ENCODE data around the gene MAGI3.
"Not testable (repeated sequence)": the region's sequence is repeated elsewhere in the genome, so short reads cannot be mapped to it uniquely, and the experiment has no call there.

The MAGI3 gene

GRCh38 chr1:113444857-113445256 is 54.5 kb downstream of the MAGI3 start:
- no peak for DNase-seq (ENCODE audit: low spot score)

GRCh38 chr1:113451710-113452109 is 61.4 kb downstream of the MAGI3 start:
- DNase-seq (ENCODE audit: low spot score), result no peak

DNA sequence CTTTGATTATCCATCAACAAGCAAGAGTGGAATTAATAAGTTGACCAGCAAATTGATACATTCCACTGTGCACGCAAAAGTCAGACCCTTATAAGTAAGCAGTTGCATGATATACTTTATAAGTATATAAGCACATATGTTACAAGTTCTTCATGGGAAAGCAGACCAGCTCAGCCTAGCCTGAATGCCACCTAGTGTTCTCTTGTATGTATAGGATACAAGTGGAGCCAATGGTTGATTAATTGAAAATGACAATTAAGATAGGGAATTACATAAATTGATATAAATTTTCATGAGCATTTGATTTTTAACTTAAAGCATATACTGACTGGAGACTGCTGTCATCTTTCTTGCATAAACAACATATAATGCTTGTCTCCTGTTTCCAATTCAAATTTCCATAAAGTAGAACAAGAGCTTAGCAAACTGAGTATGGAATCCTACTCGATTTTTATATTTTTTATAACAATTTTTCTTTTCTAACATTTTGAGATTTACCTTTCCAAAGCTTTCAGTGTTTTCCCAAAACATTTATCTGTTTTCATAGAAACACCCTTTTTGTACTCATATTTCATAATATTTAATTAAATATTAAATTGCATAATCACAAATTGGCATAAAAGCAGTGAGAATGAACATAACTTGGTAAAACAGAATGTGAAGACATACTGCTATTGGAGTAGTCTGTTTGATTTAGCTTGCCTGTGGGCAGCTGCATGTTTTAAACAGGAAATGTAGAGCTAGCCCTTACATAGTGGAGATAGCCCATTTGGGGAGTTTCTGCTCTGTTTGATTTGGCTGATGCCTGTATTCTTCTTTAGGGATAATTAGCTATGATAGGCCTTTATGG is 62.8 kb downstream of the MAGI3 start:
- peak; percentile 73 for DNase-seq (ENCODE audit: low spot score)

- DNase-seq (ENCODE audit: low spot score), result peak; percentile 8
These were observed 63.4 kb downstream of the MAGI3 start for GRCh38 chr1:113453771-113454083.

DNA sequence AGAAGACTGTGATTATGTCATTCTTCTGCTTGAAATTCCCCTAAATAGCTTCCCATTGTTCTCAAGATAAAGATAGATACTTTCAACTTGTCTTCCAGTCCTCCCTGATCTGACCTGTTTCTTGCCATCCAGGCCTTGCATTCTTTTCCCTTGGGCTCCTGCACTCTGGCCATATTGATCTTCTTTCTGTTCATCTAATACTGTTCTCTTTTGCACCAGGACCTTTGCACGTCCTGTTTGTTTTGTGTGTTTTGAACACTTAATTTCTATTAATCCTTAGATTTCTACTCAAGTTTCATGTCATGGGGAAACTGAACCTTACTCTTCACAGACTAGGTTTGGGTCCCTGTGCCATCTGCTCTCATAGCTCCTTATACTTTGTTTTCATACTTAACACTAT is 65.1 kb downstream of the MAGI3 start:
- DNase-seq (ENCODE audit: low spot score), result no peak

GRCh38 chr1:113456967-113457366 is 66.7 kb downstream of the MAGI3 start:
- DNase-seq (ENCODE audit: low spot score), result peak; percentile 91

- no peak for DNase-seq (ENCODE audit: low spot score)
These were observed 69.0 kb downstream of the MAGI3 start for GRCh38 chr1:113459279-113459678.

DNA sequence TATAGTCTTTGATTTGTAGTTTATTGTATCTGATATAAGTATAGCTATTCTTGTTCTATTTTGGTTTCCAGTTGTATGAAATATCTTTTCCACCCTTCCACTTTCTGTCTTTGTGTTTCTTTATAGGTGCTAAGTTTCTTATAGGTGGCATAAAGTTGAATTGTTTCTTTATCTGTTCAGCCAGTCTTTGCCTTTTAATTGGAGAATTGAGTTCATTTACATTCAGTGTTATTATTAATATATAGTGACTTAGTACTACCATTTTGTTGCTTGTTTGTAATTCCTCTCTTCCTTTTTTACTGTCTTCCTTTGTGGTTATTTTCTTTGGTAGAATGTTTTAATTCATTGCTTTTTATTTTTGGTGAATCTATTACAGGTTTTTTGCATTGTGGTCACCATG is 77.7 kb downstream of the MAGI3 start:
- no peak for DNase-seq (ENCODE audit: low spot score)

DNA sequence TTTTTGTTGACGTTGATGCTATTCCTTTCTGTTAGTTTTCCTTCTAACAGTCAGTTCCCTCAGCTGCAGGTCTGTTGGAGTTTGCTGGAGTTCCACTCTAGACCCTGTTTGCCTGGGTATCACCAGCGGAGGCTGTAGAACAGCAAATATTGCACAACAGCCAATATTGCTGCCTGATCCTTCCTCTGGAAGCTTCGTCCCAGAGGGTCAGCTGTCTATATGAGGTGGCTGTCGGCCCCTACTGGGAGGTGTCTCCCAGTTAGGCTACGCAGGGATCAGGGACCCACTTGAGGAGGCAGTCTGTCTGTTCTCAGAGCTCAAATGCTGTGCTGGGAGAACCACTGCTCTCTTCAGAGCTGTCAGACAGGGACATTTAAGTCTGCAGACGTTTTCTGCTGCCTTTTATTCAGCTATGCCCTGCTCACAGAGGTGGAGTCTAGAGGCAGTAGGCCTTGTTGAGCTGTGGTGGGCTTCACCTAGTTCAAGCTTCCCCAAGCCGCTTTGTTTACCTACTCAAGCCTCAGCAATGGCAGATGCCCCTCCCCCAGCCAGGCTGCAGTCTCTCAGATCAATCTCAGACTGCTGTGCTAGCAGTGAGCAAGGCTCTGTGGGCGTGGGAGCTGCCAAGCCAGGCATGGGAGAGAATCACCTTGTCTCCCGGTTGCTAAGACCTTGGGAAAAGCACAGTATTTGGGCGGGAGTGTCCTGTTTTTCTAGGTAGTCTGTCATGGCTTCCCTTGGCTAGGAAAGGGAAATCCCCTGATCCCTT is 88.3 kb downstream of the MAGI3 start:
- not testable (repeated sequence) for DNase-seq (ENCODE audit: low spot score)

DNA sequence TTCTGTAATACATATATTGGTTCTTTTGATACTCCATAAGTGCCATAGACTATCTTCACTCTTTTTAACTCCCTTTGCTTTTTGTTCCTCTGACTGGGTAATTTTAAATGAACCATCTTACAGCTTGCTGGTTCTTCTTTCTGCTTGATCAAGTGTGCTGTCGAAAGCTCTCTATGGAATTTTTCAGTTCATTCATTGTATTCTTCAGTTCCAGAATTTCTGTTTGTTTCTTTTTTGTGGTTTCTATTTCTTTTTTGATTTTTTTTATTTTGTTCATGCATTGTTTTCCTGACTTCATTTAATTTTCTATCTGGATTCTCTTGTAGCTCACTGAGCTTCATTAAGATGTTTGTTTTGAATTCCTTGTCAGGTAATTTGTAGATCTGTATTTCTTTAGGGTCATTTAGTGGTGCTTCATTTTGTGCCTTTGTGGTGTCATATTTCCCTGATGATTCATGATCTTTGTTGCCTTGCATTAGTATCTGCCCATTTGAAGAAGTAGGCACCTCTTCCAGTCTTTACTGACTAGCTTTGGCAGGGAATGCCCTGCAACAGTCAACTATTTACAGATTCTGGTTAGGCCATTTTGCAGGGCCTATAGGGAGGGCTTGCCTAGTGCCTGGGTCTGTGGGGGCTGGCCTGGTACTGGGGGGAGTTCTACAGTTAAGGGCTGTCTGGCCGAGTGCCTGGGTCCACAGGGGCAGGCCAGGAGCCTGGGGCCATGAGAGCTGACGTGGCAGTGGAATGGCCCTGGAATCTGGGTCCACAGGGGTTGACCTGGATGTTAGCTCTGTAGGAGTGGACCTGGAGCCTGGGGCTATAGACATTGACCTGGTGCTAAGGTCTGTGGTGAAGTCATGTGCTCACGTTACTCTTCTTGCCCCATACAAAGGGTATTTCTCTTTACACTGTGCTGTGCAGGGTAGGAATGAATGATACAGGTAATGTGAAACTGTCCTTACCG is 89.7 kb downstream of the MAGI3 start:
- no peak for DNase-seq (ENCODE audit: low spot score)

DNA sequence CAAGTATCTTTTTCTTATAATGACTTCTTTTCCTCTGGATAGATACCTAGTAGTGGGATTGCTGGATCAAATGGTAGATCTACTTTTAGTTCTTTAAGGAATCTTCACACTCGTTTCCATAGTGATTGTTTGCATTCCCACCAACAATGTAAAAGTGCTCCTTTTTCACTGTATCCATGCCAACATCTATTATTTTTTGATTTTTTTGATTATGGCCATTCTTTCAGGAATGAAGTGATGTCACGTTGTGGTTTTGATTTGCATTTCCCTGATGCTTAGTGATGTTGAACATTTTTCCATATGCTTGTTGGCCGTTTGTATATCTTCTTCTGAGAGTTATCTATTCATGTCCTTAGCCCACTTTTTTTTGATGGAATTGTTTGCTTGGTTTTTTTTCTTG is 94.8 kb downstream of the MAGI3 start:
- DNase-seq (ENCODE audit: low spot score), result not testable (repeated sequence)

- no peak for DNase-seq (ENCODE audit: low spot score)
These were observed 98.4 kb downstream of the MAGI3 start for GRCh38 chr1:113488576-113489177.

GRCh38 chr1:113490384-113490783 is 100.1 kb downstream of the MAGI3 start:
- no peak for DNase-seq (ENCODE audit: low spot score)

DNA sequence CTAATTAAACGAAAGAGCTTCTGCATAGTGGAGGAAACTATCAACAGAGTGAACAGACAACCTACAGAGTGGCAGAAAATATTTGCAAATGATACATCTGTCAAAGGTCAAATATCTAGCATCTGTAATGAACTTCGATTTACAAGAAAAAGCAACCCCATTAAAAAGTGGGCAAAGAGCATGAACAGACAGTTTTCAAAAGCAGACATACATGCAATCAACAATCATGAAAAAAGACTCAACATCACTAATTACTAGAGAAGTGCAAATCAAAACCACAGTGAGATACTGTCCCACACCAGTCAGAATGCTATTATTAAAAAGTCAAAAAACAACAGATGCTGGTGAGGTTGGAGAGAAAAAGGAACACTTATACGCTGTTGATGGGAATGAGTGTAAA is 103.2 kb downstream of the MAGI3 start:
- DNase-seq (ENCODE audit: low spot score), result no peak

DNA sequence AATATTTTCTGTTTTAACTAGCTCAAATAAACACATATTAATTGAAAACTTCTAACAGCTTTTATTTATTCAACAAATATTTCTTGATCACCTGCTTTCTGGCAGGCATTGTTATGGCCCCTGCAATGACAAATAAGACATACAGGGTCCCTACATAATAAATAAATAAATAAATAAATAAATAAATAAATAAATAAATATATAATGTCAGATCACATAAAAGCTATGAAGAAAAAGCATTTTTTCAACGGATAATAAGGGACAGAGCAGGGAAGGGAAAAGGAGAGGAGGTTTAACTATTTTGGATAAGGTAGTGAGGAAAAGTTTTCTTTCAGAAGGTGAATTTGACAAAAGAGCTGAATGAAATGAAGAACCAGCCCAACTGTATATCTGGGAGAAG is 115.0 kb downstream of the MAGI3 start:
- DNase-seq (ENCODE audit: low spot score), result no peak

DNA sequence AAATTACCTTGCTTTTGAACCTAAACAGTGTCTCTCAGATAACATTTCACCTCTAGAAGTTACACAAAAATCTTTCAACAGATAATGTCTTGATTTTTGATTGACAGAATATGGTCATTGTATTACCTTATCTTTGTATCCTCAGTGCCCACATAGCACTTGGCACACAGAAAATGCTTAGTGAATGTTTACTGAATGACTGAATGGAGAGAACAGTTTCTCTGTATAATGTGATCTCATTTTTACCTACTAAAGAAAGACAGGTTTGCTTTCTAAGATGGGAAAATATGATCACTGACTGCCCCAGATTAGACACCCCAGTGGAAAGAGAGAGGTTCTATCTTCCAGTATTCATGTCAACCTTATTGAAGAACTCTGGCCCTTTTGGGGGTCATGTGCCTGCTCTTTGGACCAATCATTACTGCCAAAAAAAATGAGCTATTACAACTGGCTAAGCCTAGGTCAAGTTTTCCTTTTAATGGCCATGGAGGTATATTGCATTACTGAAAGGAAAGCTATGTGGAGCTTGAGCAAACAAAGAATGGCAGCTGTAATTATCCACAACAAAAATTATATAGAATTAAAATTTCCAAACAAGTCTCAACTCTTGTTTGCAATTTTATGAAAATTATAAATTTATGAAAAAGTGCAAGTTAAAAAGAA is 117.4 kb downstream of the MAGI3 start:
- DNase-seq (ENCODE audit: low spot score), result no peak

DNA sequence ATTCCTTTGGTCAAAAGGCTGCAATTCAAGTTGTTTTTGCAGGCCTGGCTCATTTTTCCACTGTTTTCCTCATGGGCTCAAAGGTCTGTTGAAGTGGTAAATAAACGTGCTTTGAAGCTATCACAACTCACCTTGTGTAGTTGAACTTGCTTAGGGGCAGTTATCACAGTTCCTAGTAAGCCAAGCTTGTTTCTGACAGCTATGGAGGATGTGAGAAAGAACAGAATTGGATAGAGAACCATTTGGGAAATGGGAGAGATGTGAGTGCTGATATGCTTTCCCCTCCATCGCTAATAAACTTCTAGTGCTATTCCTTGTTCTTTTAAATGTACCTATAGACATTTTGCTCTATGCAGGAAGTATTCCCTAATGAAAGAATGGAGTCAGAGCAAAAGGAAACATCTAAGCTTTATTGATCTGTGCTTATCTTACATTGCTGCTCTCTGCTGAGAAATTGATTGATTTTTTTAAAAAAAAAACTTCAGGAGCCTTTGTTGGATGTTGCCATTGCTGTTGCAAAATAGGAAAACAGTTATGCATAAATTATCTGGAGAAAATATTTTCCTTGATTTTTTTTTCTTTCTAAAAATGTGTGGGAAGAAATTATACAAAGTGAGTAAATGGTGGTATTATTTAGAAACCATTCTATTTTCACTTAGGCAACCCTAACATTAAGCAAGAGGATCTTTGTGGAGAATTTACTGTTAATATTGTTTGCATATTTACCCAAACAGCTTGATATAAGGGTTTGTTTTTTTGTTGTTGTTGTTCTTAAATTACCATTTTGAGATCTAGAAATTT is 118.2 kb downstream of the MAGI3 start:
- no peak for DNase-seq (ENCODE audit: low spot score)

DNA sequence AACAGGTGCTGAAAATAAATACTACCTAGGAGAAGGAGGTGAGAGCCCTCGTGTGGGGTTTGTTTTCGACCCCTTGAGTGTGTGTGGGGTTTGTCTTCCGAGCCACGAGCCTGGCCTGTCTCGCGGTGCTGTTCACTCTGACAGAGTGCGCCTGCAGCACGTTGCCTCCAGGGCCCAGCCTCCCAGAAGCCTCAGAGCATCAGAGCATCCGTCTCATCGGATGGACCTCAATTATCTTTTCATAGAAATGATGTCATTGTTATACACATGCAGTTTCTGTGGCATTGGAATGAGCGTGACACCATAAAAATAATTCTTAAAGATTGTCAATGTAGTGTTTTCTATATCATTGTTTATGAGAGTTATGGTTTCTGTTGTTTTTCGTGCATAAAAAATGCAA is 119.5 kb downstream of the MAGI3 start:
- DNase-seq (ENCODE audit: low spot score), result not testable (repeated sequence)

DNA sequence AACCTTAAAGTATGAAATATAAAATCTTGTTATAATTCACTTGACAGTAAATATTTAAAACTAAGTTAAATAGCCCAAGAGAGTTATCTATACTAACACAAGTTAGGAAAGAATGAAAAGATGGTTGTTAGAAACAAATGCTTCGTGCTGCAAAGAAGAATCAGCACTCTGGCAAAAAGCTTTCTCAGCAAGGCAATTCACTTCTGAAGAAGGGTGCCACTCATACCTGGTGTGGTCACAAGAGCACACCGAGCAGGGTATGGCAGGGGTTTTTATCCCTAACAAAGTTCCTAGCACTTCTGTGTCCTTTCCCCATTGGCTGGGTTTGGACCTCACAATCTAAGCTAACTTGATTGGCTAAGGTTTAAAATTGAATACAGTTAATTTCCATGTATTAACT is 121.0 kb downstream of the MAGI3 start:
- no peak for DNase-seq (ENCODE audit: low spot score)

- DNase-seq (ENCODE audit: low spot score), result no peak
These were observed 125.2 kb downstream of the MAGI3 start for GRCh38 chr1:113515498-113515897.

DNA sequence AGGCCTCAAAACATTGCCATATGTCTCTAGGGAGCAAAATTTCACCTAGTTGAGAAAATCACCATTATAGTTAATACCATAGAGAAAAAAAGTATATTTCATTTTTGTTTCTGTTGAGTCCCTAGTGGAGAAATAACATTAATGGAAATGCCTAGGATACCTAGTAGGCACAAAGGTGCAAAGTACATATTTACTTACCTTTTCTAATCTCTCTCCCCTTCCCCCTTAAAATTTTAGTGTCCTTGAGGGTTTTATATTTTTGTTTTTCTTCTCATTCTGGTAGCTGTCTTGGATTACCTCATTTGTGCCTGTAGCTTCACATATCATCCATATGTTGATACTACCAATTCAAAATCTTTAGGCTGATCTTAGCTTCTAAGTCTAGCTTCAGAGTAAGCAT is 127.0 kb downstream of the MAGI3 start:
- DNase-seq (ENCODE audit: low spot score), result no peak

All from RKO (cell line).